Bone marrow (tissue), 2 donors: Measurements from ENCODE around the gene CIITA.
"Not testable (repeated sequence)": the region's sequence is repeated elsewhere in the genome, so short reads cannot be mapped to it uniquely, and the experiment has no call there.

ENCODE experiments used
- DNase-seq, 2 donors: peaks; one replicate each; lab custom pipeline; 2025; lab: John Stamatoyannopoulos, UW

CIITA gene

GRCh38 chr16:10949424-10949970 is 72.5 kb downstream of the CIITA start:
- peak; percentile 13 to 76 for DNase-seq

GRCh38 chr16:10950393-10950792 is 73.4 kb downstream of the CIITA start:
- no peak for DNase-seq

- DNase-seq: no peak
Measured at GRCh38 chr16:10951026-10951425, 74.0 kb downstream of the CIITA start.

GRCh38 chr16:10954903-10955302 is 77.9 kb downstream of the CIITA start:
- no peak for DNase-seq

GRCh38 chr16:10957771-10958482 is 80.9 kb downstream of the CIITA start:
- peak in 1 of 2 donors; percentile 87 for DNase-seq

GRCh38 chr16:10959161-10959560 is 82.2 kb downstream of the CIITA start:
- no peak for DNase-seq

- DNase-seq: no peak
Measured at GRCh38 chr16:10961231-10961630, 84.2 kb downstream of the CIITA start.

GRCh38 chr16:10964039-10964890 is 87.3 kb downstream of the CIITA start:
- peak; percentile 42 to 68 for DNase-seq

- no peak for DNase-seq
Measured at GRCh38 chr16:10964891-10965326, 87.9 kb downstream of the CIITA start.

- no peak for DNase-seq
Measured at GRCh38 chr16:10965440-10966061, 88.5 kb downstream of the CIITA start.

- no peak for DNase-seq
Measured at GRCh38 chr16:10966129-10966528, 89.1 kb downstream of the CIITA start.

- not testable (repeated sequence) for DNase-seq
Measured at GRCh38 chr16:10966559-10966958, 89.6 kb downstream of the CIITA start.

- DNase-seq: no peak
Measured at GRCh38 chr16:10967986-10968385, 91.0 kb downstream of the CIITA start.

- DNase-seq: no peak
Measured at GRCh38 chr16:10968498-10968897, 91.5 kb downstream of the CIITA start.

- DNase-seq: no peak
Measured at GRCh38 chr16:10969615-10970014, 92.6 kb downstream of the CIITA start.

- no peak for DNase-seq
Measured at GRCh38 chr16:10970065-10970464, 93.1 kb downstream of the CIITA start.

- DNase-seq: peak in 1 of 2 donors; percentile 12
Measured at GRCh38 chr16:10971560-10971961, 94.6 kb downstream of the CIITA start.

GRCh38 chr16:10972108-10972818 is 95.3 kb downstream of the CIITA start:
- no peak for DNase-seq

GRCh38 chr16:10972819-10973464 is 95.9 kb downstream of the CIITA start:
- no peak for DNase-seq

- no peak for DNase-seq
Measured at GRCh38 chr16:10976634-10977033, 99.6 kb downstream of the CIITA start.

- no peak for DNase-seq
Measured at GRCh38 chr16:10978124-10978523, 101.1 kb downstream of the CIITA start.
